ENCODE measurements around the gene SIAH3. TPM values are rescaled to one million over a fixed set of nuclear protein-coding genes. Genes with fewer than 3 reads are reported as not detected.

SIAH3 gene
- total and polyA plus RNA-seq, 9 of the 15 experiments (the other 6 are each of a cell fraction or from before 2014, with no cell fraction given) = not detected

DNA sequence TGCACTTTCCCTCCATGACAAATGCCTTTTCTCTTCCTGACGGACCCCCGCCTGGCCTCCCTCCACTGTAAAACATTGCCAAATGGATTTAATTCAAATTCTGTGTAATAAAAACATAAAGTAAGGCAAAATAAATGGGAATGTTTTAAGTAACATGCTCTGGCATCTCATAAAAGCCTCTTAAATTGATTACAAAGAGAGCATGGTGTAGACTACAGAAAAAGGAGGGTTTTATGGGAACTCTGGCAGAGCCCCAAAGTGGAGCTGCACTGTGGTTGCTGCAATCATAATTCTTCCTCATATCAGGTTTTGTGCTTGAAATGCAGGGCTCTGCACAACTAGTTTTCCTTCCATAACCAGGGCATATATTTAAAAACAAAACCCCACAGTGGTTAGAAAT is 44.3 kb upstream of the SIAH3 start (continued):
- TF ChIP-seq, protein P1, sequence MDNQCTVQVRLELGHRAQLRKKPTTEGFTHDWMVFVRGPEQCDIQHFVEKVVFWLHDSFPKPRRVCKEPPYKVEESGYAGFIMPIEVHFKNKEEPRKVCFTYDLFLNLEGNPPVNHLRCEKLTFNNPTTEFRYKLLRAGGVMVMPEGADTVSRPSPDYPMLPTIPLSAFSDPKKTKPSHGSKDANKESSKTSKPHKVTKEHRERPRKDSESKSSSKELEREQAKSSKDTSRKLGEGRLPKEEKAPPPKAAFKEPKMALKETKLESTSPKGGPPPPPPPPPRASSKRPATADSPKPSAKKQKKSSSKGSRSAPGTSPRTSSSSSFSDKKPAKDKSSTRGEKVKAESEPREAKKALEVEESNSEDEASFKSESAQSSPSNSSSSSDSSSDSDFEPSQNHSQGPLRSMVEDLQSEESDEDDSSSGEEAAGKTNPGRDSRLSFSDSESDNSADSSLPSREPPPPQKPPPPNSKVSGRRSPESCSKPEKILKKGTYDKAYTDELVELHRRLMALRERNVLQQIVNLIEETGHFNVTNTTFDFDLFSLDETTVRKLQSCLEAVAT (IDR thresholded peaks at IDR 0.05) = no peak
- TF ChIP-seq BDP1 (IDR thresholded peaks at IDR 0.05; ENCODE audit: insufficient read depth, insufficient read length) = no peak
- no peak for TF ChIP-seq KDM1A (IDR thresholded peaks at IDR 0.05)
- TF ChIP-seq SRSF3 (IDR thresholded peaks at IDR 0.05; ENCODE audit: insufficient read depth, low read length) = no peak
- TF ChIP-seq THRAP3 (IDR thresholded peaks at IDR 0.05; ENCODE audit: borderline replicate concordance) = no peak
- no peak for TF ChIP-seq ZNF436 (CRISPR knock-in tag; IDR thresholded peaks at IDR 0.05)
- TF ChIP-seq PHF8 (IDR thresholded peaks at IDR 0.05; ENCODE audit: borderline replicate concordance, low read length) = no peak

DNA sequence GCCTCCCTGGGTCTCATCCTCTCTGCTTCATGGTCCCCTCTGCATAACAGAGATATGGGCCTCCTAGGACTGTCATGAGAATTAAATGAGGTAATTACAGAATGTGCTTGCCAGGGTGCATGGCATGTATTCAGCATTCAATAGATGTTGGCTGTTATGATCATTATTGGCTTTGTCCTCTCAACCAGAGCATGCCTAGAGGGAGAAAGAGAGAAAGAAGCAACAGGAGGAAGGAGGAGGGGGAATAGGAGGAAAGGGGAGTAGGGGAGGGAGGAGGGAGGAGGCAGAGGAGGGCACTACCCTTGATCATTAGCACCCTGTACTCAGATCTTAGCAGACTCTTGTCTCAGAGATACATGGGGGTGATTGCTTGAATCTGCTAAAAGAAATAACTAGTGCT is 41.0 kb upstream of the SIAH3 start:
- Histone ChIP-seq H3K27ac (ENCODE audit: extremely low read depth, low read depth, low read length) (no peak overlapping the region), H3K9ac (ENCODE audit: insufficient read depth in 1 of 2, low read depth in 2 of 2, low read length in 2 of 2) (no peak overlapping the region), H3K36me3 (ENCODE audit: control insufficient read depth, insufficient read depth, low read length) (no peaks in the 10 kb centered on the region), H3K27me3 (ENCODE audit: control insufficient read depth in 2 of 2, insufficient read depth in 2 of 2, low read length in 2 of 2) (peaks cover 8 to 31% of the 10 kb centered on the region in 2 experiments; a peak in 3 of 5 replicates), H3K4me3 (no peak overlapping the region), H2AFZ (ENCODE audit: low read depth, low read length) (no peak overlapping the region), H3K79me2 (ENCODE audit: control insufficient read depth, insufficient read depth, low read length) (no peaks in the 10 kb centered on the region), H3K4me2 (ENCODE audit: insufficient read depth, low read length) (no peak overlapping the region), H3K4me1 (replicated peaks in 1 of 2; ENCODE audit: control insufficient read depth in 2 of 2, insufficient read depth in 2 of 2, low read length in 2 of 2) (no peaks in the 10 kb centered on the region), H3K9me3 (replicated peaks; ENCODE audit: control insufficient read depth, insufficient read depth, low read depth, low read length) (no peaks in the 10 kb centered on the region), H3K9me1 (ENCODE audit: control insufficient read depth, insufficient read depth, low read length) (no peaks in the 10 kb centered on the region), H4K20me1 (replicated peaks; ENCODE audit: control insufficient read depth, insufficient read depth, low read length) (peaks cover 3% of the 10 kb centered on the region; the same call in 1 of the 2 replicates)
- BruUV-seq (replicated peaks) = no TSS peak
- ATAC-seq (no peak), DNase-seq (ENCODE audit: extremely low read depth in 1 of 4, low spot score in 3 of 4) (no peak), FAIRE-seq (no peak)
- TF ChIP-seq YBX1 (IDR thresholded peaks at IDR 0.05) (no peak), L3MBTL2 (IDR thresholded peaks at IDR 0.05) (no peak)
- ChIA-PET POLR2A (interaction anchor here (0.6 to 0.9 kb wide), 2 partner anchors 12 to 18 kb away, joined by 3 read pairs; no protein-coding TSS in a partner anchor), CTCF (ENCODE audit: low intra/inter-chr PET ratio) (no interaction called here)
- intact Hi-C loops (cut with micrococcal nuclease) = no loop called here
- in situ Hi-C loops (cut with MboI) = no loop called here
